Uterus (tissue), 2 donors: ENCODE measurements around the gene GDF10.

ENCODE experiments used
- POLR2A ChIP-seq, 2 donors: fragments of 450-650 bp; IDR thresholded peaks; one replicate each; pipeline ENCODE4 v1.6.1; 2016; ENCODE audit warnings: antibody characterized with exemption in 2 of 2, mild to moderate bottlenecking in 1 of 2, moderate library complexity in 1 of 2
- TF ChIP-seq, protein P1 (sequence below), 4 experiments: fragments of 200-600 bp in 2 of 4; fragments of 450-650 bp in 2 of 4; sonication (generic) in 2 of 4; IDR thresholded peaks; one replicate each; pipeline ENCODE4 v1.5.1; 2016 to 2019; ENCODE audit warnings: antibody characterized with exemption in 4 of 4, mild to moderate bottlenecking in 2 of 4, moderate library complexity in 1 of 4

DNA sequence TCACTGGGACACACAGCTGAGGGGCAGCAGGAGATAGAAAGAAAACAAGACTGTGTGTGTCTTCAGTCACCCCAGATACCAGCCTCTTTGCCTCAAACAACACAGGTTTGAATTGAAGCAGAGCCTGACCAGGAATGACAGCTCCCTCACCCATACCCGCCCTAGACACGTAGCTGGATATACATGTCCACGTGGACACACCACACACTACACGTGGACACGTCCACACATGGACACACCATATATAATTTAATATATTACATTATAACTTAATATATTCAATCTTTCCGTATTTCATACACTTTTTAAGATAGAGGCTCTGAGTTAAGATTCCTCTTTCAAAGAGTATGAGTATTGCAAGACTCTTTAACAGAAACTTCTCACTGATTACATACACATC lies 33.5 kb downstream of the GDF10 start:
- TF ChIP-seq, protein P1, sequence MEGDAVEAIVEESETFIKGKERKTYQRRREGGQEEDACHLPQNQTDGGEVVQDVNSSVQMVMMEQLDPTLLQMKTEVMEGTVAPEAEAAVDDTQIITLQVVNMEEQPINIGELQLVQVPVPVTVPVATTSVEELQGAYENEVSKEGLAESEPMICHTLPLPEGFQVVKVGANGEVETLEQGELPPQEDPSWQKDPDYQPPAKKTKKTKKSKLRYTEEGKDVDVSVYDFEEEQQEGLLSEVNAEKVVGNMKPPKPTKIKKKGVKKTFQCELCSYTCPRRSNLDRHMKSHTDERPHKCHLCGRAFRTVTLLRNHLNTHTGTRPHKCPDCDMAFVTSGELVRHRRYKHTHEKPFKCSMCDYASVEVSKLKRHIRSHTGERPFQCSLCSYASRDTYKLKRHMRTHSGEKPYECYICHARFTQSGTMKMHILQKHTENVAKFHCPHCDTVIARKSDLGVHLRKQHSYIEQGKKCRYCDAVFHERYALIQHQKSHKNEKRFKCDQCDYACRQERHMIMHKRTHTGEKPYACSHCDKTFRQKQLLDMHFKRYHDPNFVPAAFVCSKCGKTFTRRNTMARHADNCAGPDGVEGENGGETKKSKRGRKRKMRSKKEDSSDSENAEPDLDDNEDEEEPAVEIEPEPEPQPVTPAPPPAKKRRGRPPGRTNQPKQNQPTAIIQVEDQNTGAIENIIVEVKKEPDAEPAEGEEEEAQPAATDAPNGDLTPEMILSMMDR (IDR thresholded peaks at IDR 0.05), result no peak
- no peak for TF ChIP-seq POLR2A (IDR thresholded peaks at IDR 0.05)
